DLD1 (cell line): ENCODE measurements around the gene JAK3.
"Not testable (repeated sequence)": the region's sequence is repeated elsewhere in the genome, so short reads cannot be mapped to it uniquely, and the experiment has no call there.

Experiments
- in situ Hi-C: cut with HindIII; loops from 2 replicates; pipeline ENCODE4 v1.10.0; 2017; ENCODE audit warnings: low sequenced_read_pairs

Gene JAK3

DNA sequence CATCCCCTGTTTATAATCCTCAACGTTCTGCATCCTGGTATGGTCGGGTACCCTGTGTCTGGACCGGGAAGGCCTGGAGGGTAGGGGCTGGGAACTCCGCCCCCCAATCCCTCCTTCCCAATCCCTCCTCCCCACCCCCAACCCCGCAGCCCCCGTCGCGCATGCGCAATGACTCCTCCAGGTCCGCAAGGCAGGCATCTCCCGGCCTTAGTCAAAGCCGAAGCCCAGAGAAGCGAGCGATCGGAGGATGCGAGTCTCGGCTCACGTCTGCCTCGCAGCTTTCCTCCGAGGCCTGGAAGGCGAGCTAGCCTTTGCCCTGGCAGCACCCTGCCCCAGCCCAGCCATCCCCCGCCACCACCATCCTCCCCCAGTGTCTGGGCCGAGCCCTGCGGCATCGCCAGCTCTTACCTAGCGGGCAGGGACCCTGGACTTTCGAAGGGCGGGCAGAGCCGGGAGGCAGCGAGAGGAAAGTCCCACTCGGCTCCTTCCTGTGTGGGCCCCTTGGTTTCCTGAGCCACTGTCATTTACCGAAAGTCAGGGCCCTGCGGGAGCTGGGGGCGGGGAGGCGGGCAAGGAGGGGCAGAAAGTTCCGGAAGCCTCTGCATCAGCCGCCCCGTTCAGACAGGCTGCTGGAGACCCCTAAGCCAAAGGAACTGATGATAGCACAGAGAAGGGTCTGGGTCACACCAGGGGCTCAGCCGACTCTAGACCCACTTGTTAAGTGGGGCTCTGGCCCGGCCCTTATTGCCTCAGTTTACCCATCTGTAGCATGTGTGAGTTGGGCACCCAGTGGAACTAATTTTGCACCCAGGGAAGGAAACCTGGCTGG, at the start of gene JAK3:
TSS of gene JAK3 (minus strand) at position 445 of the 829 bp plus-strand sequence. CDS start 3,565 bp downstream, outside the sequence.
- in situ Hi-C loops, result no loop called here

DNA sequence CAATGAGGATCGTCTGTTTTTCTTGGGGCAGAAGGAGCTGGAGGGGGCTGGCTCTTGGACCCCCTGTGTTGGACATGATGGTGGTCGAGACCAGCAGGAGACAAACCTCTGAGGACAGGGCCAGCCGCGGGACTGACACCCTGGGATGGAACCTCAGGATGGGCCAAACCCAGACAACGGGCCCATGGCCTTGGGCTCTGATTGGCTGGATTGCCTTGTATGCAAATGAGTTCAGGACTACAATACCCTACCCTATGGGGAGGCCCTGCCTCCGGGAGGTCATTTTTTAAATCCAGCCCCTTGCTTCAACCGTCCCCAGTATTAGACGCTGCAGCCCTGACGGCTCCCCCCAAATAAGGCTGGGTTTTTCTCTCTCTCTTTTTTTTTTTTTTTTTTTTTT, 46.0 kb upstream of the JAK3 start:
- in situ Hi-C loops, result no loop called here

DNA sequence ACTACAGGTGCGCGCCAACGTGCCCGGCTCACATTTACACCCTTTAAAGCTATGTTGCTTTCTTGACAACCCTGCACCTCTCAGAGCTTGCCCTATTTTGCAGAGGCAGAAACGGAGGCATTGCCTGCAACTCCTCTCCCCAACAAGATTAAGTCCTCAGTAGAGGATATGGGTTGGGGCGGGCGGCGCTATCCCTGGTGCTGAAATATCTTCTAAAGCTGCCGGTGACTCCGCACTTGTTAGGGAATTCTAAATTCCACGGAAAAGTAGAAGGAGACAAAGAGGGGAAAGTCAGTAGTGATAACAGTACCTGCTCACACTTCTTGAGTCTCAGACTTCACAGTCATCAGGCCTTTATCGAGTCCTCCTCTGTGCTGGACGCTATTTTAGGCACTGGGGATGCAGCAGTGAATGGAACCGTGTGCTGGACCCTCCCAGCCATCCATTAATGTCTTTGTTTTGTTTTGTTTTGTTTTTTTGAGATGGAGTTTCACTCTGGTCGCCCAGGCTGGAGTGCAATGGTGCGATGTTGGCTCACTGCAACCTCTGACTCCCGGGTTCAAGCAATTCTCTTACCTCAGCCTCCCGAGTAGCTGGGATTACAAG, 41.9 kb upstream of the JAK3 start:
- in situ Hi-C loops, result no loop called here

DNA sequence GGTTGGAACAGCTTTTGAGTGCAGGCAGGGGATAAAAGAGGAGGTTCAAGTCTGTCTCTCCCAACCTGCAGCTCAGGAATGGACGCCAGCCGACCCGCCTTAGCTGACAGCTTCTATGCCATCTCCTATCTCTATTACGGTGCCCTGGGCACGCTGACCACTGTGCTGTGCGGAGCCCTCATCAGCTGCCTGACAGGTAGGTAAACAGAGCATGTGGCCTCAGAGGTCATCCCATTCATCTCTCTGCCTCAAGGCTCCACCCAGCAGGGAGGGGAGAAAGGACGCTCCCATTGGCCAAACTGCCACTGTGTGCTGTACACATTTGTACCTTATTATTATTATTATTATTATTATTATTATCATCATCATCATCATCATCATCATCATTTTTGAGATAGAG, 40.5 kb upstream of the JAK3 start:
- in situ Hi-C loops, result no loop called here

DNA sequence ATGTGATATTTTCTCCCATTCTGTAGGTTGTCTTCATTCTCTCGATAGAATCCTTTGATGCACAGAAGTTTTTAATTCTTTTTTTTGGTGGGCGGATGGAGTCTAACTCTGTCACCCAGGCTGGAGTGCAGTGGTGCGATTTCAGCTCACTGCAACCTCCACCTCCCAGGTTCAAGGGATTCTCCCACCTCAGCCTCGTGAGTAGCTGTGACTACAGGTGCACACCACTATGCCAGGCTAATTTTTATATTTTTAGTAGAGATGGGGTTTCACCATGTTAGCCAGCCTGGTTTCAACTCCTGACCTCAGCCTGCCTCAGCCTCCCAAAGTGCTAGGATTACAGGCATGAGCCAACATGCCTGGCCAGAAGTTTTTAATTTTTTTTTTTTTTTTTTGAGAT, 39.4 kb upstream of the JAK3 start:
- in situ Hi-C loops, result not testable (repeated sequence)

DNA sequence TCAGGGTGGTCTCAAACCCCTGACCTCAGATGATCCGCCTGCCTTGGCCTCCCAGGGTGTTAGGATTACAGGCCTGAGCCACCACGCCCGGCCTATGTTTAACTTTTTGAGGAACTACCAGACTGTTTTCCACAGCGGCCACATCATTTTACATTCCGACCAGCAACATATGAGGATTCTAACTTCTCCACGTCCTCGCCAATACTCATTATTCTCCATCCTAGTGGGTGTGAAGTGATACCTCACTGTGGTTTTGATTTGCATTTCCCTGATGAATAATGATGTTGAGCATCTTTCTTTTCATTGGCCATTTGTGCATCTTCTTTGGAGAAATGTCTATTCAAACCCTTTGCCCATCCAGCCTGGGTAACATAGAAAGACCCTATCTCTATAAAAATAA, 38.7 kb upstream of the JAK3 start:
- in situ Hi-C loops, result no loop called here

DNA sequence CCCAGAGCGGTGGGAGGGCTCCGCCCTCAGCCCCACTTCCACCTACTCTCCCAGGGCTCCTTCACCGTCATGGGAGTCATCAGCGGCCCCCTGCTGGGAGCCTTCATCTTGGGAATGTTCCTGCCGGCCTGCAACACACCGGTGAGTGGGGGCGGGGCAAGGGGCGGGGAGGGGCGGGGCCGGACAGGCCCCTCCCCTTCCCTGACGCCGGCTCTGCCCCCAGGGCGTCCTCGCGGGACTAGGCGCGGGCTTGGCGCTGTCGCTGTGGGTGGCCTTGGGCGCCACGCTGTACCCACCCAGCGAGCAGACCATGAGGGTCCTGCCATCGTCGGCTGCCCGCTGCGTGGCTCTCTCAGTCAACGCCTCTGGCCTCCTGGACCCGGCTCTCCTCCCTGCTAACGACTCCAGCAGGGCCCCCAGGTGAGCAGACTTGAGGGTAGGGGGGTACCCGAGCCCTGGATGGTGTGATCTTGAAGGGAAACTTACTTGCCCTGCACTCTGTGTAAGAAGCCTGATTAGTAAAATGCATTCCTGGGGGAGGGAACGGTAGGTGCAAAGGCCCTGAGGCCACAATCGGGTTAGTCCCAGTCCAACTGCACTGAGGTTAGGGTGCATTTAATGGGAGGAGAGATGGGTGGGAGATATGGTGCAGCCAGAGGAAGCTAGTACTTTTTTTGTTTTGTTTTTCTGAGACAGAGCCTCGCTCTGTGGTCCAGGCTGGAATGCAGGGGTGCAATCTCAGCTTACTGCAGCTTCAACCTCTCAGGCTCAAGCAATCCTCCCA, 36.0 kb upstream of the JAK3 start:
- in situ Hi-C loops, result no loop called here

DNA sequence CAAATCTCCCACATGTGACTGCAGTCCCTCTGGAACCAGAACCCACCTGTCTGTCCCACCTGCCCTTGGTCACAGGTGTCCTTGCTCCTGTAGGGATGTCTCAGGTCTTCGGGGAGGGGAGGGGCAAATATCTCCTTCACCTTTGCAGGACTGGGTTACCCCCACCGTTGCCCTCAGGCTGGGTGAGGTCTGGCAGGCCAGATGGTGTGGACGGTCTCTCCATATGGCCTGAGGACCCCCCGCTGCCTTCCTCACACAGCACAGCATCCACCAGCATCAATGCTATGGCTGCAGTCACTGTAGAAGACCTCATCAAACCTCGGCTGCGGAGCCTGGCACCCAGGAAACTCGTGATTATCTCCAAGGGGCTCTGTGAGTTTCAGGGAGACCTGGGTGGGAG, 33.9 kb upstream of the JAK3 start:
- in situ Hi-C loops, result no loop called here

DNA sequence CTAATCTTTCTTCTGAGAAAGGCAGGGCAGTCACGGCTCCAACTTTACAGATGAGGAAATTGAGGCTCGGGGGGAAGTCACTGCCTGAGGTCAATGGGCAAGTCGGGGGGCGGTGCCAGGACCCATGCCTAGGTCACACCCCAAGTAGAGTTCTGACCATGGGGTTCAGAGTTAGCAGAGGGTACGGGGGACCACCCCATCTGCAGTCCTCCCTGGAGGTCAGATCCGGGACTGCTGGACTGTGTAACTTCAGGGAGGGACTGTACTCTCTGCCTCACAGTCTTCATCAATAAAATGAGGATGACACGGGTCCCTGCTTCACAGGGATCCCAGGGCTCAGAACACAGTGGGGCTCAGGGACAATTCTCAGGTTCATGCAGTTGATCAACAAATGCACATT, 31.7 kb upstream of the JAK3 start:
- in situ Hi-C loops, result no loop called here

DNA sequence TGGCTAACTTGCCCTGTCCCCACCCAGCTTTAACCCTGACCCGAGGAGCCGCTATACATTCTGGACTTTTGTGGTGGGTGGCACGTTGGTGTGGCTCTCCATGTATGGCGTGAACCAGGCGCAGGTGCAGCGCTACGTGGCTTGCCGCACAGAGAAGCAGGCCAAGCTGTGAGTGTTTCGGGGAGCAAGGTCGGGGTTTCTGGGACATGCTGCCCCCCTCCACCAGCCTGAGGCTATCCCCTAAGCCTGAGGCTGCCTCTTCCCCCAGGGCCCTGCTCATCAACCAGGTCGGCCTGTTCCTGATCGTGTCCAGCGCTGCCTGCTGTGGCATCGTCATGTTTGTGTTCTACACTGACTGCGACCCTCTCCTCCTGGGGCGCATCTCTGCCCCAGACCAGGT, 29.9 kb upstream of the JAK3 start:
- in situ Hi-C loops, result no loop called here

DNA sequence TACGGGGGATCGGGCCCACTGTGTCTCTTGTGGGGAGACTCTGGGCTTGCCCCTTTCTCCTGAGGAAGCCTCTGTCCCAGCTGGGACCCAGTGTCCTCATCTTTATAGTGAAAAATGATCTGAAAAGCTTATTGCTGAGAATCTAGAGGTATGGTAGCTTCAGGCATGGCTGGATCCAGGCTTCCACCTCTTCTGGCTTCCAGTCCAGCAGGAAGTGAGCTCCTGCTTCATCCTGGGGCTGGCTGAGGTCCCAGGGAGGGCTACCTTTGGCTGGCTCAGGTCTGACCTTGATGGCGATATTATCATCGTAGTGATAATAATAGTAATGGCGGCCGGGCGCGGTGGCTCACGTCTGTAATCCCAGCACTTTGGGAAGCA, 27.0 kb upstream of the JAK3 start:
- in situ Hi-C loops, result no loop called here

DNA sequence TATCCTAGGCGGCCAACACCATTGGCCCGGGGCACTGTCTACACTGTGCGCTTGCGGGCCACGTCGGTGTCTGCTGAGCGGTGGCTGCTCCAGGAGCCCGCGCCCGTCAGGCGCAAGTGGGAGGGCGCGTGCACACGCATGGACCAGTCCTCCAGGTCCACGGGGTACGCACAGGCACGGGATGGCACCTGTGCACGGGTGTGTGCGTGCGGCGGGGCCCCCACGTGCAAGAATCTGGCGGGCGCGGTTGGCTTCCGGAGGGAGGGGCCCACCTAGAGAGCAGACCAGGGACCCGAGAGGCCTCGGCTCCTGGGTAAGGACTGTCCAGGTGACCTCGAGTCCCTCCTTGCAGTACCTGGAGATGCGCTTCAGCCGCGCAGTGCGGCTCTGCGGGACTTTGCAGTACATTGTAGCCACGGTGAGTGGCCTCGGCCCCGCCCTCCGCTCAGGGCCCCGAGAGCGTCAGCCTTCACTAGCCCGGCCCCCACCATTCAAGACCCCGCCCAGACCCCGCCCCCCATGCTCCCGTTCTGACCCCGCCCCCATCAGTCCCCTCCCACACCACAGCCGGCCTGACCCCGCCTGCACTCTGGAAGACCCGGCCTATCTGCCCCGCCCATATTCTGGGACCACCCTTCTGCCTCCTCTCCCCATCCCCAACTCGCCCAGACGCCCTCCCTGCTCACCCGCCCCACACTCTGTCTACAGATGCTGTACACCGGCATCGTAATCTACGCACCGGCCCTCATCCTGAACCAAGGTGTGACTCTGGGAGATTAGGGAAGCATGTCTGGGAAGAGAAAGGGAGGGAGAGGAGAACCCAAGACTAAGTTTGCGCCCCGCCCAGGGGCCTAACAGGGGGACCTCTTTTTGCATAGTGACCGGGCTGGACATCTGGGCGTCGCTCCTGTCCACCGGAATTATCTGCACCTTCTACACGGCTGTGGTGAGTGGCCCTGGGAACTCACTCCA, 26.3 kb upstream of the JAK3 start:
- in situ Hi-C loops, result no loop called here

DNA sequence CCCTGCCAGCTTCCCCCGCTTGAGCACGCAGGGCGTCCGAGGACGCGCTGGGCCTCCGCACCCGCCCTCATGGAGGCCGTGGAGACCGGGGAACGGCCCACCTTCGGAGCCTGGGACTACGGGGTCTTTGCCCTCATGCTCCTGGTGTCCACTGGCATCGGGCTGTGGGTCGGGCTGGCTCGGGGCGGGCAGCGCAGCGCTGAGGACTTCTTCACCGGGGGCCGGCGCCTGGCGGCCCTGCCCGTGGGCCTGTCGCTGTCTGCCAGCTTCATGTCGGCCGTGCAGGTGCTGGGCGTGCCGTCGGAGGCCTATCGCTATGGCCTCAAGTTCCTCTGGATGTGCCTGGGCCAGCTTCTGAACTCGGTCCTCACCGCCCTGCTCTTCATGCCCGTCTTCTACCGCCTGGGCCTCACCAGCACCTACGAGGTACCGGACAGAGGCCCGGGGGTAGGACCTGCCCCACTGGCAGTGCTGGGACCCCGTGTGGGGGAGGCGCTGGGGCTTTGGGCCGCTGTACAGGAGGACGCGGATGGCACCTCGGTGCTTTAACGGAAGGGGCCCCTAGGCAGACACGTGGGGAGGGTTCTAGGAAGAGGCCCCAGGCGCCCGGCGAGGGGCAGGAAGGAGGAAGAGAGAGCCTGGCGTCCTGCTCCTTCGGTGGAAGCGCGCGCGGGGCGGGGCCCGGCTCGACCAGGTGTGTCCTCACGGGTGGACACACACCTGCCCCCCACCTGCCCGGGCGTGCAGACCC, 24.6 kb upstream of the JAK3 start:
- in situ Hi-C loops, result no loop called here

DNA sequence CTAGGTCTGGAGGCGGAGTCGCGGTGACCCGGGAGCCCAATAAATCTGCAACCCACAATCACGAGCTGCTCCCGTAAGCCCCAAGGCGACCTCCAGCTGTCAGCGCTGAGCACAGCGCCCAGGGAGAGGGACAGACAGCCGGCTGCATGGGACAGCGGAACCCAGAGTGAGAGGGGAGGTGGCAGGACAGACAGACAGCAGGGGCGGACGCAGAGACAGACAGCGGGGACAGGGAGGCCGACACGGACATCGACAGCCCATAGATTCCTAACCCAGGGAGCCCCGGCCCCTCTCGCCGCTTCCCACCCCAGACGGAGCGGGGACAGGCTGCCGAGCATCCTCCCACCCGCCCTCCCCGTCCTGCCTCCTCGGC, 24.1 kb upstream of the JAK3 start, which contains the start of gene SLC5A5:
TSS of gene SLC5A5 (plus strand) at position 68 of the 373 bp plus-strand sequence. CDS start 375 bp downstream, outside the sequence.
- in situ Hi-C loops, result no loop called here

DNA sequence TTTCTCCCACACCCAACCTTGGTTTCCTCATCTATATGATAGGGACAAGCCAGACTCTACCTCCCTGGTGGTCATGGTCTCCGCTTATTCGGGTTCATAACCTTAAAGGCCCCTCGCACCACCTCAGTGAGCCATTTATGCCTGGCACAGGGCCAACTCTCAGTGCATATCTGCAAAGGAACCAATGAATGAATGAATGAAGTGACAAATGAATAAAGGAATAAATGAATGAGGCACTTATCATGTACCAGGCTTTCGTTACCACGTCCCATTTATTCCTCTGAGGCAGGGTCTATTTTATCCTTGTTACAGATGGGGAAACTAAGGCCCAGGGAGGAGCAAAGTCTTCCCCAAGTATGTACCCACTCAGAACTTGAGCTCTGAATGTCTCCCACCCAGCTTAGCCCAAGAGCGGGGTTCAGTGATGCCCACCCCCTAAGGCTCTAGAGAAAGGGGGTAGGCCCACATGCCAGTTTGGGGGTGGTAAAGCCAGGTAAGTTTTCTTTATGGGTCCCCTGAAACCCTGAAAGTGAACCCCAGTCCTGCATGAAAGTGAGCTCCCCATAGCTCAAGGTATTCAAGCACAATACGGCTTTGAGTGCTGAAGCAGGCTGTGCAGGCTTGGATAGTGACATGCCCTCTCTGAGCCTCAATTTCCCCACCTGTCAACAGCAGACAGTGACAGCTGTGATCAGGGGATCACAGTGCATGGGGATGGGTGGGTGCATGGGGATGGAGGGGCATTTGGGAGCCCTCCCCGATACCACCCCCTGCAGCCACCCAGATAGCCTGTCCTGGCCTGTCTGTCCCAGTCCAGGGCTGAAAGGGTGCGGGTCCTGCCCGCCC, 23.5 kb upstream of the JAK3 start:
- in situ Hi-C loops, result no loop called here

DNA sequence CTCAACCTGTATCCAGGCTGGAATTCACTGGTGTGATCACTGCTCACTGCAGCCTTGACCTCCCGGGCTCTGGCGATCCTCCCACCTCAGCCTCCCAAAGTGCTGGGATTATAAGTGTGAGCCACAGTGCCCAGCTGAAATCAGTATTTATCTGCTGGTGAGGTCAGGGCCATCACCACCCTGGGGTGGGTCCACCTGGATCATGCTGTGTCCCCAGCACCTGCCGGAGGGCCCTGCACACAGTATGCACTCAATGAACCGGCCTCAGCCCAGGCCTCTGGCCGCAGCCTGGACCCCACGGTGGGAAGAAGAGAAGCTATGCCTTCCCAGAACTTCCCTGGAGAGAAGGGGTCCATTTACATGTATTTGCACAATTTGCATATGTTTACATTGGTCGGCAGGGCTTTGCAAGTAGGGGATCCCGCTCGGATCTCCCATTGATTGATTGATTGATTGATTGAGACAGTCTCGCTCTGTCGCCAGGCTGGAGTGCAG, 21.4 kb upstream of the JAK3 start:
- in situ Hi-C loops, result no loop called here

DNA sequence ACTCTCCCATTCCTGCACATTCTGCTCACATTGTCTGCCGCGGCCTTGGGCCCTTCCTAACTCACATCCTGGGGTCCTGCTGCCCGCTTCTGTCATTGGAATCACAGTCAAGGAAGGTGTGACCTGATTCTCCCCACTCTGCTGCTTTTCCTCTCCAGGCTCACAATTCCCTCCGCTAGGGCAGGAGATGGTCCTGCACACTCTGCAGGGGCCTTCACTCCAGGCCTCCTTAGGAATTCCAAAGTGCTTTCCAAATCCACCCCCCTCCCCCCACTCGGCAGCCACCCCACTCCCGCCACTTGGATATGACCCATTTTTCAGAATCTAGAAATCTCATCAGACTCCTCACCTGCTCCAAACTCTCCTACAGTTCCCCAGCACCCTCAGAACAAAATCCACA, 20.9 kb upstream of the JAK3 start:
- in situ Hi-C loops, result no loop called here

DNA sequence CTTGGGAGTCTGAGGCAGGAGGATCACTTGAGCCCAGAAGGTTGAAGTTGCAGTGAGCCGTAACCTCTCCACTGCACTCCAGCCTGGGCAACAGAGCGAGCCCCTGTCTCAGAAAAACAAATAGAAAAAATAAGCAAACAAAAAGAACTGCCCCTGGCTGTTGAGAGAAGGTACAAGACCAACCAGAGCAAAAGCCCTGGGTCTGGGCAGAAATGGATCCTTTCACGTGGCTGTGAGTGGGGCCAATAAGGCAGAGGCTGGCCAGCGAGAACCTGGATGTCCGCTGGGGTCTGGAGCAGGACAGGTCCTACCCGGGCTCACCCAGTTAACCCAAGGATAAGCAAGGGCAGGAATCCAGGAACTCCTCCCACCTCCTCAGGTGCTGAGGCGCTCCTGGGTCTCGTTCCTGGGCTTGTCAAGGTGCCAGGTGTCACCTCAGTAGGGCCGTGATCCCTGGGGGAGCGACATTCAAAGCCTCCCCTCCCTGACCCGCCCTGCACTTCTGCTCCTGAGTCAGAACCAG, 19.2 kb upstream of the JAK3 start:
- in situ Hi-C loops, result no loop called here
